A673 (cell line): ENCODE measurements around the gene DHRS3. TPM values are rescaled to one million over a fixed set of nuclear protein-coding genes. Genes with fewer than 3 reads are reported as not detected.

Experiments used
- BruUV-seq: library from RNA; stranded (reverse); fragments of 400-500 nt; replicated peaks from 2 replicates; lab custom pipeline; 2021; lab: Mats Ljungman, UMichigan
- CTCF ChIA-PET: fragments of 300-600 bp; sonication (Branson Sonifier 250); formaldehyde crosslinking; loops from one replicate; lab custom pipeline; 2022; ENCODE audit warnings: antibody characterized with exemption; lab: Charles Lee
- POLR2A ChIA-PET: fragments of 300-600 bp; sonication (Branson Sonifier 250); formaldehyde crosslinking; loops from one replicate; lab custom pipeline; 2022; ENCODE audit warnings: antibody characterized with exemption; ENCODE audit not compliant: low non-redundant PET; lab: Charles Lee
- DNase-seq: peaks from one replicate; pipeline ENCODE4 v3.0.0-alpha.2; 2015; ENCODE audit warnings: low spot score
- H3K27ac ChIP-seq: fragments of 200-600 bp; sonication (generic); 2 replicates; pipeline ENCODE4 v1.5.1; 2016; ENCODE audit warnings: mixed run types, low read depth, mild to moderate bottlenecking, mixed read lengths, antibody characterized with exemption, low read length; ENCODE audit not compliant: poor library complexity, severe bottlenecking
- H3K27me3 ChIP-seq: fragments of 200-600 bp; sonication (generic); replicated peaks from 2 replicates; pipeline ENCODE4 v1.6.1; 2017; ENCODE audit warnings: mixed run types, low read depth, mild to moderate bottlenecking, mixed read lengths, antibody characterized with exemption, low read length; ENCODE audit not compliant: insufficient read depth, poor library complexity
- H3K36me3 ChIP-seq: fragments of 200-600 bp; sonication (generic); 2 replicates; pipeline ENCODE4 v1.6.1; 2016; ENCODE audit warnings: mixed run types, mild to moderate bottlenecking, mixed read lengths, antibody characterized with exemption, low read length; ENCODE audit not compliant: insufficient read depth, poor library complexity, severe bottlenecking
- H3K4me1 ChIP-seq: fragments of 200-600 bp; sonication (generic); 2 replicates; pipeline ENCODE4 v1.6.1; 2017; ENCODE audit warnings: mixed run types, mild to moderate bottlenecking, mixed read lengths, antibody characterized with exemption, low read length; ENCODE audit not compliant: insufficient read depth, poor library complexity, severe bottlenecking
- H3K4me3 ChIP-seq: fragments of 200-600 bp; sonication (generic); 2 replicates; pipeline ENCODE4 v1.5.1; 2016; ENCODE audit warnings: low read depth, mixed run types, mild to moderate bottlenecking, mixed read lengths, low read length; ENCODE audit not compliant: poor library complexity, severe bottlenecking
- H3K9me3 ChIP-seq: fragments of 200-600 bp; sonication (generic); 2 replicates; pipeline ENCODE4 v1.6.1; 2016; ENCODE audit warnings: mixed run types, low read depth, mild to moderate bottlenecking, mixed read lengths, antibody characterized with exemption, low read length; ENCODE audit not compliant: poor library complexity, severe bottlenecking
- EZH2 ChIP-seq: fragments of 200-600 bp; sonication (generic); IDR thresholded peaks from 2 replicates; pipeline ENCODE4 v1.6.1; 2017; ENCODE audit warnings: borderline replicate concordance, low read depth, mild to moderate bottlenecking, mixed read lengths, antibody characterized with exemption, low read length; ENCODE audit not compliant: poor library complexity, severe bottlenecking
- intact Hi-C: fragments of 100-400 bp; cut with micrococcal nuclease; formaldehyde crosslinking; loops from one replicate; pipeline ENCODE4 v1.10.0; 2022; ENCODE audit not compliant: unreplicated experiment
- total RNA-seq: library from RNA; stranded (reverse); gene quantifications from 2 replicates; pipeline ENCODE4 v1.2.3, GENCODE V29; 2021
- TF ChIP-seq, protein P1 (sequence below): fragments of 300-800, 200-600 bp; sonication (generic); conservative IDR thresholded peaks from 2 replicates; pipeline ENCODE4 v1.5.1; 2017; ENCODE audit warnings: low read depth, mild to moderate bottlenecking, antibody characterized with exemption, low read length, moderate library complexity, mixed read lengths

The DHRS3 gene
- total RNA-seq, 1 experiment from 2014 or later: 2.4 TPM

DNA sequence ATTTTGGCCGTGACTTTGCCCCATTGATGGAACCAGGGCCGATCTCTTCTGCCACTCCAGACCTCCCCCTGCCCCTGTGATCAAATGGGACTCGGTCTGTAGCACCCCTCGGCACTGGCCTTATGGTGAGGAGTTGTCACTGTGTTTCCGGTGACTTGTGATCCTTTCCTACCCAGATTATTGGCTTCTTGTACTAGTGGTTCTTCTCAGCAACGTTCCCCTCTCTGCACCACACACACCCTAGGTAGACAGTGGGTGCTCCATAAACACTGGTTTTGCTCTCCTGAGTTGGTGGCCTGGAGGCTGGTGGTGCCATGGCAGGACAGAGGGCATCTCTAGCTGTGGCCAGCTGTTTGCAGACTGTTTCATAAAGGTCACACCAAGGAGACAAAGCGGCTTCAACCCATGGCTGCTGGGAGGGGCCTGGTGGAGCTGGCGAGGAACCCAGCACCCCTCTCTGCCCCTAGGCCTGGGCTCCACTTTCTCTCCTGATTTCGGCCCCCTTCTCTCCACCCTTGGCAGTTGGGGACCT lies 50.7 kb downstream of the DHRS3 start:
- Histone ChIP-seq H3K4me1 (no peaks in the 10 kb centered on the region), H3K9me3 (peaks cover 7% of the 10 kb centered on the region), H3K36me3 (no peaks in the 10 kb centered on the region), H3K27ac (no peak overlapping the region), H3K27me3 (no peaks in the 10 kb centered on the region), H3K4me3 (no peak overlapping the region)
- ChIA-PET CTCF (no interaction called here), POLR2A (no interaction called here)
- intact Hi-C loops: no loop called here
- no peak for DNase-seq
- no TSS peak for BruUV-seq
- no peak for TF ChIP-seq EZH2
- TF ChIP-seq, protein P1, sequence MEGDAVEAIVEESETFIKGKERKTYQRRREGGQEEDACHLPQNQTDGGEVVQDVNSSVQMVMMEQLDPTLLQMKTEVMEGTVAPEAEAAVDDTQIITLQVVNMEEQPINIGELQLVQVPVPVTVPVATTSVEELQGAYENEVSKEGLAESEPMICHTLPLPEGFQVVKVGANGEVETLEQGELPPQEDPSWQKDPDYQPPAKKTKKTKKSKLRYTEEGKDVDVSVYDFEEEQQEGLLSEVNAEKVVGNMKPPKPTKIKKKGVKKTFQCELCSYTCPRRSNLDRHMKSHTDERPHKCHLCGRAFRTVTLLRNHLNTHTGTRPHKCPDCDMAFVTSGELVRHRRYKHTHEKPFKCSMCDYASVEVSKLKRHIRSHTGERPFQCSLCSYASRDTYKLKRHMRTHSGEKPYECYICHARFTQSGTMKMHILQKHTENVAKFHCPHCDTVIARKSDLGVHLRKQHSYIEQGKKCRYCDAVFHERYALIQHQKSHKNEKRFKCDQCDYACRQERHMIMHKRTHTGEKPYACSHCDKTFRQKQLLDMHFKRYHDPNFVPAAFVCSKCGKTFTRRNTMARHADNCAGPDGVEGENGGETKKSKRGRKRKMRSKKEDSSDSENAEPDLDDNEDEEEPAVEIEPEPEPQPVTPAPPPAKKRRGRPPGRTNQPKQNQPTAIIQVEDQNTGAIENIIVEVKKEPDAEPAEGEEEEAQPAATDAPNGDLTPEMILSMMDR: no peak

DNA sequence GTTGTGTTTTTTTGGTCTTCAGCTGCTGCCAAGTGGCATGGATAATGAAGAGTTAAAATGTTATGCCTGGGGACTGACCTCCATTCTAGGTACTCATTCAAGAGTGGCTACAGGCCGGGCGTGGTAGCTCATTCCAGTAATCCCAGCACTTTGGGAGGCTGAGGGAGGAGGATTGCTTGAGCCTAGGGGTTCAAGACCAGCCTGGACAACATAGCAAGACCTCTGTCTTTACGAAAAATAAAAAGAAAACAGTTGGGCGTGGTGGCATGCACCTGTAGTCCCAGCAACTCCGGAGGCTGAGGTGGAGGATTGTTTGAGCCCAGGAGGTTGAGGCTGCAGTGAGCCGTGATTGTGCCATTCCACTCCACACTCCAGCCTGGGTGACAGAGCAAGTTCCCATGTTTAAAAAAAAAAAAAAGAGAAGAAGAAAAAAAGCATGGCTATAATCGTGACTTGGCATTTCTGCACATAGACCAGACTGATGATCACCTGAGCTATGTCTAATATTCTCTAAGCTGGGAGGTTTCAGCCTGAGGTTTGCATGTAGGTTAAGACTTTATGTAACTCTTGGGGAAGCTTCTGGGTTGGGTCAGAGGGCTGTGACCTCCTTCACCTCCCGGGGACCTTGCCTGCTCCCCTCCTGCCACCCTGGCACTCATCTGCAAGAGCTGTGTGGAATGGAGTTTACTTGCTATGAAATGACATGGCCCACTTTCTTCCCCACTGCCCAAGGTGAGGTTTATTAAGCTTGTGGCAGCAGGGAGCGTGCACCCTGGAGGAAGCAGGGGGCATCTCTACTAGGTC lies 51.3 kb downstream of the DHRS3 start:
- BruUV-seq: no TSS peak
- Histone ChIP-seq H3K4me3 (no peak overlapping the region), H3K27me3 (no peaks in the 10 kb centered on the region), H3K9me3 (peaks cover 7% of the 10 kb centered on the region), H3K27ac (no peak overlapping the region), H3K4me1 (no peaks in the 10 kb centered on the region), H3K36me3 (no peaks in the 10 kb centered on the region)
- no peak for DNase-seq
- TF ChIP-seq, protein P1: no peak
- CTCF ChIA-PET: interaction anchor here (0.6 kb wide), 1 partner anchor 102 kb away, joined by 3 read pairs; no protein-coding TSS in a partner anchor
- POLR2A ChIA-PET: no interaction called here
- intact Hi-C loops: no loop called here

DNA sequence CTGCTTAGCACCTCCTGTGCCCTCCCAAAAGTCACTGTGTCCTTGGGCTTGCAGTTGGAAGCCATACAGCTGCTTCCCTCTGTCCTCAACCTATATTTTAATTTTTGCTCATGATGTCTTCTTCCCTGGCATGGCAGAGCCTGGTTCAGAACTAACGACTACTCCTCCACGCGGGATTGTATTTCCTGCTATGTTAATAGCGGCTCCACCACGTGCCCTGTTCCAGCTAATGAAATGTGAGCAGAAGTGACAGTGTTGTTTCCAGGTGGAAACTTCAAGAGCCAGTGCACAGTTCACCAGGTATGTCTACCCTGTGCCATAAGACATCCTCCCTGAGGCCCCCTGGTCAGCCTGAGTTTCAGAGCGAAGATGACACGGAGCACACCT lies 52.1 kb downstream of the DHRS3 start:
- no peaks in the 10 kb centered on the region for H3K27me3 ChIP-seq
- no peak overlapping the region for H3K4me3 ChIP-seq
- no TSS peak for BruUV-seq
- intact Hi-C loops: no loop called here
- ChIA-PET POLR2A (no interaction called here), CTCF (no interaction called here)
- TF ChIP-seq, protein P1: no peak
- TF ChIP-seq EZH2: no peak
- no peaks in the 10 kb centered on the region for H3K4me1 ChIP-seq
- no peaks in the 10 kb centered on the region for H3K36me3 ChIP-seq
- DNase-seq: no peak
- H3K27ac ChIP-seq: no peak overlapping the region
- H3K9me3 ChIP-seq: peaks cover 7% of the 10 kb centered on the region
